Testis (tissue), 2 donors: ENCODE results near the gene SARDH.

Experiments
- CTCF ChIP-seq, 3 experiments: fragments of 450-650 bp in 2 of 3; fragments of 200-600 bp in 1 of 3; sonication (generic) in 1 of 3; IDR thresholded peaks; one replicate each; pipeline ENCODE4 v1.5.1; 2016 to 2019; ENCODE audit warnings: antibody characterized with exemption in 3 of 3, mild to moderate bottlenecking in 2 of 3, moderate library complexity in 1 of 3
- POLR2A ChIP-seq: fragments of 450-650 bp; IDR thresholded peaks from one replicate; pipeline ENCODE4 v1.6.1; 2017; ENCODE audit warnings: antibody characterized with exemption, mild to moderate bottlenecking, moderate library complexity

- no peak for TF ChIP-seq POLR2A
- TF ChIP-seq CTCF (IDR thresholded peaks at IDR 0.05), result no peak
Observed at GRCh38 chr9:133681658-133682306, 56.4 kb downstream of the SARDH start.
